ENCODE results near the gene SHC2. TPM values are rescaled to one million over a fixed set of nuclear protein-coding genes. Genes with fewer than 3 reads are reported as not detected.

Gene SHC2
- total RNA-seq, 1 donor from 2014 or later: 2.1 TPM

DNA sequence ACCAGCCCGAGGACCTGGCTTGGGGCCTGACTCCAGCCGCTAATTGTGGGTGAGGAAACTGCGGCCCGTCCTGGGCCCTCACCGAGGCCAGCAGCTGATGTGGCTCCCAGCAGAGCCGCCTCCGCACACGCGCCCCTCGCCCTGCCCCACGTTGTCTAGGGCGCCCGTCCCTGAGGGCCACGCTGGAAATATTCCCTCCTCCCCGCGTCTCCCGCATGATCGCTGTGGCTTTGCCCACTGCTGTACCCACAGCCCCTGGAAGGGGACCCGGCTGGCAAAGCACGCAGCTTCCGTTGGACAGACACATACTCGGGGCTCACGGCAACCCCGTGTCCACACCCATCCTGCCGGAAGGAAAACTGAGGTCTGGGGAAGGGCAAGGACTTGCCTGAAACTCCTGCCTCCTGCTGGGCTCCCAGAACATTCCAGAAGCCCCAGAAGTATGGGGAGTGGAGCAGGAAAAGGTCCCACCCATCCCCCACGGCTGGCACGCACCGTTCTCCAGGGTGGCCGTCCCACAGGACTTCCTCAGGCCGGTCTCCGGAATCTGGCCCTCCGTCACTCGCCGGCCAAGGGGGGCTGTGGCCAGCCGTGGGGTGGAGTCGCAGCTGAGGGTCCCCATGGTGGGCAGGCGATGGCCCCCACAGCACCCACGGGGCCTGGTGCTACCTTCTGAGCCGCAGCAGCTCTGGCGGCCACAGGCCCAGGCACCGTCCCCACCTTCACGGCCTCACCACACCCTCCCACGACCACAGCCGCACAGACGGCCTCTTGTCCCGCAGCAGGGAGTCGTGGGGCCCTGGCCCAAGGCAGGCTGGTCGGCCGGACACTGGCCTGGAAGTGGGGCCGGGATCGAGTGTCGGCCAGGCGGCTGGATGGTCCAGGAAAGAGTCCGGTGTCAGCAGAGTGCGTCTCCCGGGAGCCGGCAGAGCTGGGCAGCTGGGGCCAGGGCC lies 13.6 kb upstream of the SHC2 start:
- no peak for DNase-seq (ENCODE audit: low read depth)
- TF ChIP-seq, protein P1, sequence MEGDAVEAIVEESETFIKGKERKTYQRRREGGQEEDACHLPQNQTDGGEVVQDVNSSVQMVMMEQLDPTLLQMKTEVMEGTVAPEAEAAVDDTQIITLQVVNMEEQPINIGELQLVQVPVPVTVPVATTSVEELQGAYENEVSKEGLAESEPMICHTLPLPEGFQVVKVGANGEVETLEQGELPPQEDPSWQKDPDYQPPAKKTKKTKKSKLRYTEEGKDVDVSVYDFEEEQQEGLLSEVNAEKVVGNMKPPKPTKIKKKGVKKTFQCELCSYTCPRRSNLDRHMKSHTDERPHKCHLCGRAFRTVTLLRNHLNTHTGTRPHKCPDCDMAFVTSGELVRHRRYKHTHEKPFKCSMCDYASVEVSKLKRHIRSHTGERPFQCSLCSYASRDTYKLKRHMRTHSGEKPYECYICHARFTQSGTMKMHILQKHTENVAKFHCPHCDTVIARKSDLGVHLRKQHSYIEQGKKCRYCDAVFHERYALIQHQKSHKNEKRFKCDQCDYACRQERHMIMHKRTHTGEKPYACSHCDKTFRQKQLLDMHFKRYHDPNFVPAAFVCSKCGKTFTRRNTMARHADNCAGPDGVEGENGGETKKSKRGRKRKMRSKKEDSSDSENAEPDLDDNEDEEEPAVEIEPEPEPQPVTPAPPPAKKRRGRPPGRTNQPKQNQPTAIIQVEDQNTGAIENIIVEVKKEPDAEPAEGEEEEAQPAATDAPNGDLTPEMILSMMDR (conservative IDR thresholded peaks at IDR 0.05; ENCODE audit: low read depth, low read length): no peak
- no peak overlapping the region for H3K4me3 ChIP-seq (ENCODE audit: low read depth, low read length)

DNA sequence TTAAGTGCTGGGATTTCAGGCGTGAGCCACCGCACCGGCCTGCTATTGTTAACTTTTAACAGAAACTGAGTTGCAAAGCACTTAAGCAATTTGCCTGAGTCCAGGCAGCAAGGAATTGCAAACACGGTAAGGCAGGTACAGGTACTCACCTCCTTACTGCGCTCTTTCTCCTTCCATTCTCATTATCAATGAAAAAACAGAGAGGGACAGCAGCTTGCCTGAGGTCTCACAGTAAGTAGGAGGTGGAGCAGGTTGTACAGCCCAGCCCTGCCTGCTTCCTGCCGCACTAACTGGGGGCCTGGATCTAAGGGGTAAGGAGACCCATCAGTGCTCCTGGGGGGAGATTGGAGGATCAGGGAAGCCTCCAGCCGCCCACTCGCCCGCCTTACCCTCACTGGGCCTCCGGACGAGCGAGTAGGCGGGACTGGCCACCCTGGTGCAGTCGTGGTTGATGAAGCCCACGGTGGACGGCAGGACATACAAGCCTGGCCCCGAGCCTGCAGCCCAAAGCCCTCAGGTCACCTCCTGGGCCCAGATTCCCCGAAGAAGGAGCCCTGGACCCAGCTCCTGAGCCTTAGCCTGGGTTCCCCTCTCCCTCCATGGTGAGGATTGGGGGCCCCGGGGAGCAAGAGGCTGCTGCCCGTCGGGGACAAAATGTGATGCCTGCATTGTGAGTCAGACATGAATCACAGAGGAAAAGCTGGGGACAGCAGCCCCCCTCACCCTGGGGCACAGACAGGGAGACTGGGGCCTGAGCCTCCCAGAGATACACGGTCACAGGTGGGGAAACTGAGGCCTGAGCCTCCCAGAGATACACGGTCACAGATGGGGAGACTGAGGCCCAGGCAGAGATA lies 11.4 kb upstream of the SHC2 start:
- H3K4me3 ChIP-seq (ENCODE audit: low read depth, low read length): no peak overlapping the region
- TF ChIP-seq, protein P1 (conservative IDR thresholded peaks at IDR 0.05; ENCODE audit: low read depth, low read length): no peak
- DNase-seq (ENCODE audit: low read depth): no peak

DNA sequence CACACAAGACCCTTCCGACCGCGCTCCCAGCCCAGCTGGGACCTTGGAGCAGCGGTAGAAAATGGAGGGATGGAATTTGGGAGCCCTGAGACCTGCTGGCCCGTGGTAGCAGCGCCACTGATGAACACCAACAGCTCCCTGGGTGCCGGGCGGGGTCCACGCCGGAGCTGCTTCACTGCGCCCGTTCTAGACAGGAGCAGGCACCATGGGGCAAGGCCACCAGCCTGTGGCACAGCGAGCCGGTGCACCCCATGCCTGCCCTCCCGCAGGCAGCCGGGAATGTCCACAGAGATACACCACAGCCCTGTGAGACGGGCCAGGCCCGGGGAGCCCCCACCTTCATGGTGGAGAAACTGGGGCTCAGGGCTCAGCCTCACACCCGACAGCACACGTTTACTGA lies 9.9 kb upstream of the SHC2 start:
- no peak overlapping the region for H3K4me3 ChIP-seq (ENCODE audit: low read depth, low read length)
- TF ChIP-seq, protein P1 (conservative IDR thresholded peaks at IDR 0.05; ENCODE audit: low read depth, low read length): no peak
- no peak for DNase-seq (ENCODE audit: low read depth)

DNA sequence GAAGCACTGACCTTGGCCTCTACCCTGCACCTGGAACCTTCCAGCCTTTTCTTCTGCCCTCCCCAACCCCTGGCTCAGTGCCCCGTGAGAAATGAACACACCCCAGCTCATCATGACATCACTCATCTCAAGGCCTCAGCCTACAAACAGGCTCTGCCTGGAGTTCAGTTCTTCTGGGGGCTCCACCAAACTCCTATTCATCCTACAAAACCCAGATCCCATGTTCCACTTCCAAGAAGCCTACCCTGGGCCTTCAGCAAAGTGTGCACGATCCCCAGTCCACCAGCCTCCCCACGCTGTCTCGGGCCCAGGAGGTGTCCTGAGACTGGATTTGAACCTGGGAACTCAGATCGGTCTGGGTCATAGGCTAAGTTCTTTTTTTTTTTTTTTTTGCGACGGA lies 9.0 kb upstream of the SHC2 start:
- TF ChIP-seq, protein P1 (conservative IDR thresholded peaks at IDR 0.05; ENCODE audit: low read depth, low read length): no peak
- H3K4me3 ChIP-seq (ENCODE audit: low read depth, low read length): no peak overlapping the region
- no peak for DNase-seq (ENCODE audit: low read depth)

DNA sequence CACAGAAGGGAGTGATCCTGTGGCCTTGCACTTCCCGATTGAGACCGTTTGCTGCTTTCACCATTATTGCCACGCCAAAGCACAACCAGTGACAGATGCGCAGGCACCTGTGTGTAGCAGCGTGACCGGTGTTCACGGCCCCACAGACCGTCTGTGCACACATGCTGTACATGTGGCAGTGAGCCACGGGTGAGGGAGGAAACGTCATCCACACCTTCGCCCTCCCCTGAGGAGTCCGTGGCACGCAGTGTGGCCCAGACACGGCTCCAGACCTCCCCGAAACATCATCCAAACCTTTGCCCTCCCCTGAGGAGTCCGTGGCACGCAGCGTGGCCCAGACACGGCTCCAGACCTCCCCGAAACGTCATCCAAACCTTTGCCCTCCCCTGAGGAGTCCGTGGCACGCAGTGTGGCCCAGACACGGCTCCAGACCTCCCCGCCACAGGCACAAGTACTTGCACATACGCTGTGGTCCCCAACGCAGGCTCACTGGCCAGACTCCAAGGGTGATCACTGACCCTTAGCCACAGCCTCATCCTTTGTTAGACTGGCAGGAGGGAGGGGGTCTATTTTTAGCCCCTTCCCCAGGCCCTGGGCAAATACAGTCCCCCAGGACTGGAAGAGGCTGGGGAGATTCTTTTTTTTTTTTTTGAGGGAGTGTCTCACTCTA lies 7.9 kb upstream of the SHC2 start:
- no peak for DNase-seq (ENCODE audit: low read depth)
- no peak overlapping the region for H3K4me3 ChIP-seq (ENCODE audit: low read depth, low read length)
- TF ChIP-seq, protein P1 (conservative IDR thresholded peaks at IDR 0.05; ENCODE audit: low read depth, low read length): no peak

DNA sequence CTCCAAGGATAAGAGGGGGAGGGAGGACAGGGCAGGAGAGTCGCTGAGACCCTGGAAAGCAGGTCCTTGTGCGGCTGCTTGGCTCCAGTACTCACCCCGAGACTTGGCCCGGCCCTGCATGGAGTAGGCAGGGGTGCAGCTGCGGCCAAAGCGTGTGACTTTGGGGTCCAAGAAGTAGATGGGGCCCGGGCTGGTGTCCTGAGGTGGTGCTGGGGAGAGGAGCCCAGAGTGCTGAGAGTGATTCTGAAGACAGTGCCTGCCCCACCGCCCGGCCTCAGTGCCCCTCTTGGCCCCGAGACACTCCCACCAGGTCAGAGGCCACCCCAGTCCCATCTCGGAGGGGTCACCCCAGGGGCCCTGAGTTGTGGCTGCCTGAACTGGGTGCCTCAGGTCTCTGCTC lies 6.7 kb upstream of the SHC2 start:
- no peak overlapping the region for H3K4me3 ChIP-seq (ENCODE audit: low read depth, low read length)
- TF ChIP-seq, protein P1 (conservative IDR thresholded peaks at IDR 0.05; ENCODE audit: low read depth, low read length): no peak
- no peak for DNase-seq (ENCODE audit: low read depth)

All from epithelial cell of proximal tubule (primary cell).